Thoracic aorta (tissue), 2 donors: ENCODE data around the gene AIFM1. TPM values are rescaled to one million over a fixed set of nuclear protein-coding genes. Genes with fewer than 3 reads are reported as not detected.
A peak's percentile ranks its signal among the peaks of the same experiment; 100 is the strongest.

Source experiments
- ATAC-seq: fragments of 150-250 bp; one replicate; pipeline ENCODE4 v1.8.0; 2017; ENCODE audit warnings: low read depth; ENCODE audit not compliant: insufficient number of reproducible peaks, low FRiP score
- DNase-seq: peaks from one replicate; pipeline ENCODE4 v3.0.0-alpha.2; 2020; ENCODE audit warnings: low spot score
- H3K27ac ChIP-seq, 2 donors: fragments of 200-600 bp; sonication (generic); 1 replicate in 1 of 2; 2 replicates in 1 of 2; pipeline ENCODE4 v1.5.1; 2016; ENCODE audit warnings: mild to moderate bottlenecking in 2 of 2, moderate library complexity in 2 of 2
- H3K27me3 ChIP-seq: fragments of 200-600 bp; sonication (generic); replicated peaks from 2 replicates; pipeline ENCODE4 v1.6.0; 2016; ENCODE audit warnings: mild to moderate bottlenecking; ENCODE audit not compliant: insufficient read depth
- H3K36me3 ChIP-seq: fragments of 200-600 bp; sonication (generic); one replicate; pipeline ENCODE4 v1.5.1; 2016
- H3K4me1 ChIP-seq, 2 donors: fragments of 200-600 bp; sonication (generic); 1 replicate in 1 of 2; 2 replicates in 1 of 2; pipeline versions ENCODE4 v1.5.1 to v1.6.0; 2016; ENCODE audit warnings: low read depth in 2 of 2, mild to moderate bottlenecking in 1 of 2; ENCODE audit not compliant: control insufficient read depth in 1 of 2
- H3K4me3 ChIP-seq: fragments of 200-600 bp; sonication (generic); 2 replicates; pipeline ENCODE4 v1.5.1; 2016; ENCODE audit warnings: mild to moderate bottlenecking
- H3K9me3 ChIP-seq: fragments of 200-600 bp; sonication (generic); 2 replicates; pipeline ENCODE4 v1.5.1; 2016
- total RNA-seq, 2 donors: library from RNA; depleted of rRNA; stranded (reverse); fragments of >200 nt; gene quantifications; one replicate each; pipeline versions ENCODE4 v1.1.0 to v1.2.3, GENCODE V29; 2016
- TF ChIP-seq, protein P1 (sequence below): fragments of 200-600 bp; sonication (generic); IDR thresholded peaks from one replicate; pipeline ENCODE4 v1.5.1; 2019; ENCODE audit warnings: antibody characterized with exemption

AIFM1 gene
- total RNA-seq, 2 donors from 2014 or later: 11.4 to 13.6 TPM

DNA sequence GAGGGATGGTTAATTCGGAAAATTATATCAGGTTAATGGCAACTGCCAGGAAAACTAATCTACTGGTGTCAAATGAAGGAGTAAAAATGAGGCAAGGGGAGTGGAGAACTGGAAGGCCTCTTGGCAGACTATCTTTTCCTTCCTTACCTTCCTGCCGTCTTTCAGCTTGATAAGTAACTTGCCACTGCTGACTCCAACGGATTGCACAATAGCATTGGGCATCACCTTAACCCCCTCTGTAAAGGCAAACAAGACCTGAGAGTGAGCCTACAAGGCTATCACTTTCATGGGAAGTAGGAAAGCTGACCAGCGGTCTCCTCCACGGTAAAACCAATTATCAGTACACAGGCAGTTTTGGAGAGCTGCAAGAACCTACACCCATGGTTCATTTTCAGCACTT lies 29.1 kb downstream of the AIFM1 start:
- DNase-seq: no peak
- no peak overlapping the region for H3K4me3 ChIP-seq
- H3K4me1 ChIP-seq: no peaks in the 10 kb centered on the region
- no peak overlapping the region for H3K27ac ChIP-seq
- no peaks in the 10 kb centered on the region for H3K27me3 ChIP-seq
- peaks cover 4% of the 10 kb centered on the region for H3K36me3 ChIP-seq
- no peaks in the 10 kb centered on the region for H3K9me3 ChIP-seq
- ATAC-seq: no peak
- TF ChIP-seq, protein P1, sequence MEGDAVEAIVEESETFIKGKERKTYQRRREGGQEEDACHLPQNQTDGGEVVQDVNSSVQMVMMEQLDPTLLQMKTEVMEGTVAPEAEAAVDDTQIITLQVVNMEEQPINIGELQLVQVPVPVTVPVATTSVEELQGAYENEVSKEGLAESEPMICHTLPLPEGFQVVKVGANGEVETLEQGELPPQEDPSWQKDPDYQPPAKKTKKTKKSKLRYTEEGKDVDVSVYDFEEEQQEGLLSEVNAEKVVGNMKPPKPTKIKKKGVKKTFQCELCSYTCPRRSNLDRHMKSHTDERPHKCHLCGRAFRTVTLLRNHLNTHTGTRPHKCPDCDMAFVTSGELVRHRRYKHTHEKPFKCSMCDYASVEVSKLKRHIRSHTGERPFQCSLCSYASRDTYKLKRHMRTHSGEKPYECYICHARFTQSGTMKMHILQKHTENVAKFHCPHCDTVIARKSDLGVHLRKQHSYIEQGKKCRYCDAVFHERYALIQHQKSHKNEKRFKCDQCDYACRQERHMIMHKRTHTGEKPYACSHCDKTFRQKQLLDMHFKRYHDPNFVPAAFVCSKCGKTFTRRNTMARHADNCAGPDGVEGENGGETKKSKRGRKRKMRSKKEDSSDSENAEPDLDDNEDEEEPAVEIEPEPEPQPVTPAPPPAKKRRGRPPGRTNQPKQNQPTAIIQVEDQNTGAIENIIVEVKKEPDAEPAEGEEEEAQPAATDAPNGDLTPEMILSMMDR: no peak

DNA sequence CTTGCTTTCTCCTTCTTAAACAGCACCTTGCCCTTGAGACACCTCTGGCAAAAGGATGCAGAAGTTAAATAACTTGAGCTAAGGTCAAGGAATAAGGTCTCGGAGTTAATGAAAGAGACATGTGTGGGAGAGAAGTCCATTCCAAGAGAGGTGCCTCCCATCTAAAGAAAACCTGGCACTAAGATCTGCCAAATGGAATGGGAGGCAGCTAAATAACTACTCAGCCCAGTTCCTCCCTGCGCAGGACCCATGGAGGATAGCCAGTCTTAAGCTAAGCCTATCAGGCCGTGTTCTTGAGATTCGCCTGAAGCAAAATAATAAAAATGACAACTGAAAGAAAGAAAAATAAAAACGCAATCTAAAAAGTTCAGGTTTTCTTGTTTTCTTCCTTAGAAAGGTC lies 34.7 kb downstream of the AIFM1 start:
- H3K27ac ChIP-seq: no peak overlapping the region
- peaks cover 0 to 1% of the 10 kb centered on the region in 2 donors for H3K4me1 ChIP-seq
- no peaks in the 10 kb centered on the region for H3K9me3 ChIP-seq
- ATAC-seq (no peak), DNase-seq (no peak)
- H3K36me3 ChIP-seq: peaks cover 3% of the 10 kb centered on the region
- TF ChIP-seq, protein P1: no peak
- no peak overlapping the region for H3K4me3 ChIP-seq
- H3K27me3 ChIP-seq: no peaks in the 10 kb centered on the region

DNA sequence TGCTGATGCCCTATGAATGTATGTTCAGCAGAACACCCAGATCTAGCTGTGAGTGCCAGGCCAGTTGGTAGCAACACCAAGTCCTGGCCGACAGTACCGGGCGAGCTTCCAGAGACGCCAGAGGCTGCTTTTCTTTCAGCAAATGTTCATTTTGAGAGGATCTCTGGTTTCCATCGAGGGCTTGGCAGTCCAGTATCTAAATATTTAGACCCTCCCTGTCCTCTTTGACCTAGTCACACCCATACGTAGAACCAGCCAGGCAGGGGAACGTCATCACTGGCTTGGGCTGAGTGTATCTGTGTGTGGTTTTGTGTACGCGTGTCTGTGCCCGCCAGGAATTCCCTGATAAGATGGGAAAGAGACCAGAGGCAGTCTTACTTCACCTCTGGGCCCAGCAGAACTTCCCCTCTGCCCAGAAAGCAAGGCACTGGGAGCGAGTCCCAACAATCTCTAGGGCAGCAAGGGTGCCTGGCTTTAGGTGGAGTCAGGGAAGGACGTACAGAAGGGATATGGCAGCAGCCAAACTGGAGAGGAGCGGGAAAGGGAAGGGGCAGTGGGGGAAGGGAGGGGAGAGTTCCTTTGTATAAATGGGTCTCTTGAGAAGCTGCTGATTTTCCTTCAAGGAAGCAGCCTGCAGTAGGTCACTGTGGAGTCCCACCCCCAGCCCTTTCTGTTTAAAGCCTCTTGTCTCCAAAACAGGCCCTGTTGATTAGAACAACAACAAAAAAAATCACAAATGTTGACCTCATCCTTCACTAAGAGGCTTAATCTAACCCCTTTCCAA lies 40.4 kb downstream of the AIFM1 start:
- DNase-seq: peak; percentile 50
- Histone ChIP-seq H3K9me3 (no peaks in the 10 kb centered on the region), H3K36me3 (no peaks in the 10 kb centered on the region), H3K4me3 (peak overlapping the region; percentile 19), H3K27me3 (no peaks in the 10 kb centered on the region), H3K27ac (peak overlapping the region; percentile 65 to 71), H3K4me1 (peaks cover 0 to 14% of the 10 kb centered on the region in 2 donors)
- TF ChIP-seq, protein P1: no peak
- ATAC-seq: peak; percentile 44

DNA sequence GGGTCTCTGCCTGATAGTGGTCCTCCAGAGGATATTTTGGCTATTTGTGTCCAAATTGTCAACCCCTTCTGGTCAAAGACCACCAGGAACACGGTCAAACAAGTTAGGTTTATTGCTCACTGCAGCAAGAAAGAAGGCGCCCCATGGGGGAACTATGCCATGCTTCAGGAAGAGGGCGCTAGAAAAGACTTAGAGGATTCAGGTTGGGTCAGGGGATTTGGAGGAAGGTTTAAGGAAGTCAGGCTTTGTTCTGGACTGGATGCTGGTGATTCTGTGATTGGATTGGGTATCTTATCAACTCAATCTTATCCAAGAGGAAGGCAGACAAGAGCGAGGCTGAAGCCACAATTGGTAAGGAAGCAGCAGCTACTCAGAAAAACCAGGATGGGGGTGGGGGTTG lies 41.1 kb downstream of the AIFM1 start:
- no peaks in the 10 kb centered on the region for H3K9me3 ChIP-seq
- TF ChIP-seq, protein P1: no peak
- H3K27me3 ChIP-seq: no peaks in the 10 kb centered on the region
- DNase-seq (no peak), ATAC-seq (no peak)
- no peaks in the 10 kb centered on the region for H3K36me3 ChIP-seq
- peak overlapping the region in 1 of 2 donors; percentile 71 for H3K27ac ChIP-seq
- no peak overlapping the region for H3K4me3 ChIP-seq
- peaks cover 0 to 15% of the 10 kb centered on the region in 2 donors for H3K4me1 ChIP-seq

DNA sequence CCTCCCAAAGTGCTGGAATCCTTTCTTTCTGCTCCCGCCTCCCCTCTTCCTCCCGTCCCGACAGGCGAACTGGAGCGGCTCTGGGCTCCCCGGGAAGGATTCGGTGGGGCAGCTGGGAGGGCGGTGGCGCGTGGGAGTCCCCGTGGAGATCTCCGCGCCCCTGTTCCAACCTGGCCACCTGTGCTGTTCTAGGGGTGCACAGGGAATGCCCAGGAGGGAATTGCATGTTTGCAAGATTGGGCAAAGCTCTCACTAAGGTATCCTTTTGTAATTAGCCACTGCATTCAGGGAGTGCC lies 44.2 kb downstream of the AIFM1 start:
- no peak for DNase-seq
- TF ChIP-seq, protein P1: no peak
- ATAC-seq: no peak
- H3K27ac ChIP-seq: peak overlapping the region in 1 of 2 donors; percentile 71
- no peaks in the 10 kb centered on the region for H3K27me3 ChIP-seq
- H3K9me3 ChIP-seq: no peaks in the 10 kb centered on the region
- peak overlapping the region; percentile 73 for H3K4me3 ChIP-seq
- no peaks in the 10 kb centered on the region for H3K36me3 ChIP-seq
- H3K4me1 ChIP-seq: peaks cover 0 to 20% of the 10 kb centered on the region in 2 donors
